Kasumi-1 (cell line): ENCODE data around the gene EVC2.

Experiments used
- DNase-seq, 2 experiments: peaks; one replicate each; lab custom pipeline; 2025; lab: John Stamatoyannopoulos, UW

EVC2 gene

DNA sequence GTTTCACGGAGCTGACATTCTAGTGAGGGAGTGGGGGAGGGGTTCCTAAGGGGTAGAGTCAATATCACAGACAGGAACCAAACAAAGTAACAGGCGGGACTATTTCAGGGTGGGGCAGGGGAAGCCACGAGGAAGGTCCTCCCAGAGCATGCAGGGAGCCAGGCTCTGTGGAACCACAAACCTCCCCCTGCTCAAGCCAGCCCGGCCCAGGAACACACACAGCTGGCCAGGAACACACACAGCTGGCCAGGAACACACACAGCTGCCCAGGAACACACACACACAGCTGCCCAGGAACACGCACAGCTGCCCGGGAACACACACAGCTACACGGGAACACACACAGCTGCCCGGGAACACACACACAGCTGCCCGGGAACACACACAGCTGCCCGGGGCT is 24.8 kb downstream of the EVC2 start:
- DNase-seq: no peak

DNA sequence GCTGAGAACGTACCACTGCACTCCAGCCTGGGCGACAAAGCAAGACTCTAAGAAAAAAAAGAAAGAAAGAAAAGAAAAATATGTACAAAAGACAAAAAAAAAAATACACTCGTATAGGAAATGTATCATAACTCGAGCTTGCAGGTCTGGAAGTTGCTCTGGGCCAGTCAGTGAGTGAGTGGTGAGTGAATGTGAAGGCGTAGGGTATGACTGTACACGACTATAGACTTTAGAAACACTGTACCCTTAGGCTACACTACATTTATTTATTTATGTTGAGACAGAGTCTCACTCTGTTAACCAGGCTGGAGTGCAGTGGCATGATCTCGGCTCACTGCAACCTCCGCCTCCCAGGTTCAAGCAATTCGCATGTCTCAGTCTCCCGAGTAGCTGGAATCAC is 29.4 kb downstream of the EVC2 start:
- no peak for DNase-seq

DNA sequence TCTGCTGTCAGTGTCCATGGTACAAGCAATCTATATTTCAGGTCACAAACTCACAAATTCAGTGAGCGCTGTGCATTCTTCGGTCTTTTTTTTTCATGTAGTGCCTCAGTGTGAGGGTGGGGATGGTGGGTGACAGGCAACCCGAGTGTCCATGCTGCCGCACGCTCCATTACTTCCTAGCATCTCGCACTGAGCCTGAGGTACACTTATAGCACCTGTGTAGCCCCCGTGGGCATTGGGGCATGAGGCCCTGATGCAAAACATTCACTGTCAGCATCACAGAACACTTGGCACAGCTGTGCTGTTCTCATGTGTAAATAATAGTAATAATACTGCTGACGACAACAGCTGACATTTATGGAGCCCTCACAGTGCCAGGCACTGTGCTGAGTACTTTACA is 31.6 kb downstream of the EVC2 start:
- no peak for DNase-seq

DNA sequence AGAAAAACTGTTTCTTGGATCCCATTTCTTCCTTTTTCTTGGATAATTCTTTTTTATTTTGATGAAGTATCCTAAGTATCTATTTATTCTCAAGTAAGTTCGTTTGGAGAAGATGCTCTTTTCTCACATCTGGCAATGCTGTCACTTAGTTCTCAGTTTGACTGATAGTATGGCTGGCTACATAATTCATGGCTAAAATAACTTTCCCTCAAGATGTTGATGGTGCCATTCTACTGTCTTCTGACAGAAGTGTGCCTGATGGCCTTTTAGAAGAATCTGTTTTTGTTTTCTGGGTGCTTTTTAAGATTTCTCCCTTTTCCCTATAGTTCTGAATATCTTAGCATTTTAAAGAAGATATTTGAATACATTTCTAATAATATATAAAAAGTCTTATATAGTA is 41.6 kb downstream of the EVC2 start:
- no peak for DNase-seq

DNA sequence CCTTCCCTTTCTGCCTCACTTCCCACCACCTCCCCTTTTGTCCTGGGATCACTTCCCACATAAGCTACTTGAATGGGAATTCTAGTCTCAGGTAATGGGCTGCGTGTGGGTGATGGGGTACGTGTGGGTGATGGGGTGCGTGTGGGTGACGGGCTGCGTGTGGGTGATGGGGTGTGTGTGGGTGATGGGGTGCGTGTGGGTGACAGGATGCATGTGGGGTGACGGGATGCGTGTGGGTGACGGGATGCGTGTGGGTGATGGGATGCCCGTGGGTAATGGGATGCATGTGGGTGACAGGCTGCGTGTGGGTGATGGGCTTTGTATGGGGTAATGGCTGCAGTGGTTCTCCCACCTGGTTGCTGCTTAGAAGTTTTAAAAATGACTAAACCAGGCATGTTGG is 43.6 kb downstream of the EVC2 start:
- DNase-seq: no peak

DNA sequence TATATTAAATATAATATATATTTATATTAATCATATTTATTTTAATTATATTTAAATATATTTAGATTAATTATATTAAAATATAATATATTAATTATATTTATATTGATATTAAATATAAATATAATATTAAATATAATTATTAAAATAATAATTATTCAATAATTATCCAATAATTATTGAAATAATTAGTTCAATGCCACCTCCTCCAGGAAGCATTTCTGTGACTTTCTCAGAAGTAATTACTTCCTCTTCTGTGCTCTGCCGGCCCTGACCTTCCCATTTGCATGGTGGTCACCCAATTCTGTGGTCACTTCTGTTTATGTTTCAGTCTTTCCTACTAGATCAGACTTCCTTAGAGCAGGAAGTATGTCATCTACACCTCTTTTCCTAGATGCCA is 45.8 kb downstream of the EVC2 start:
- no peak for DNase-seq

DNA sequence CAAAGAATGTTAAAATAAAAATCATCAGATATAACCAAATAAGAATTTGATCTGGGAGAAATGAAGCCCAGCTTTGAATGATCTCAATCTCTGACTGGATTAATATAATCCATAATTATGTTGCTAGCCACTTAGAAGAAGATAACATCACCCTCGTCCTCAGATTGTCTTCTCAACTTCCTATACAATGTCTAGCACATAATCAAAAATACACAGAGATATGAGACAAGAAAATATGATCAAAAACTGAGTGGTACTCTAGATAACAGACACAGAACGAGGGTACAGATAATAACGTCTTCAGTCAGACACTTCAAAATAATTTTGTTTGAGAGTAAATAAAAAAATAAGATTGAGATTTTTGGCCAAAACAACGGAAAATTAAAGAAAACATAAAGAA is 47.1 kb downstream of the EVC2 start:
- DNase-seq: no peak

DNA sequence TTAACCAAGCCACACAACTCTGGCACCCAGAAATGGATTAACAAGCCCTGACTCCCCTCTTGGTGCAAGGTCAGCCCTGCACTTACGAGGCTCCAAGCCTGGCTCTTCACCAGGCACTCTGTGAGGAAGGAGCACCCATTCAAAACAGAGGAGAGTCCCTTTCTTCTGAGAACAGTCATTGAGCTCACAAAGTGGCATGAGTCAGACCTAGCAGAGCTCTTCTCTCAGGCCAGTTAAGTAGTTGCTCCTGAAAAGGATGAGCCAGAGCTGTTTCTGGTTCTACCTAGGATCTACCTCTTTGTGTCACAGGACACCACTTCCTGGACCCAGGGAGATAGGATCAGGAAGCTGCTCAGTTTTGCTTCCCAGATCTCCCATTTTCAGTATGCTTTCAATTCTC is 48.2 kb downstream of the EVC2 start:
- no peak for DNase-seq

DNA sequence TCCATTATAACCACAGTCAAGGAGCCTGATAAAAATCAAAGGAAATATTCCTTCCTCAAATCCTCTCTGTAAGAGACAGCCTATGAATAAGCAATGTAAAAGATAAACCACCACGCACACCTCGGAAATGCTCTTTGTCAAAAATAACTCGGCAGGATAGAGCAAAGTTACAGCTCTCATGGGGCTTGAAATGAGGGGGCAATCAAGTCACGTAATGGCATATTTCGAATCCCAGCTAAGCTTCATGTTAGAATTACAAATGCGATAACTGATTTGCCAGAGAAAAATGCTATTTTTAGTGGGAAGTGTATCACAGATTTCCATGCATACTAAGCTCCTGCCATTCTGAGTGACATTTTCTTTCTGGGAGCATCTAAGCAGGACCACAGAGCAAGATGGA is 49.4 kb downstream of the EVC2 start:
- DNase-seq: no peak

DNA sequence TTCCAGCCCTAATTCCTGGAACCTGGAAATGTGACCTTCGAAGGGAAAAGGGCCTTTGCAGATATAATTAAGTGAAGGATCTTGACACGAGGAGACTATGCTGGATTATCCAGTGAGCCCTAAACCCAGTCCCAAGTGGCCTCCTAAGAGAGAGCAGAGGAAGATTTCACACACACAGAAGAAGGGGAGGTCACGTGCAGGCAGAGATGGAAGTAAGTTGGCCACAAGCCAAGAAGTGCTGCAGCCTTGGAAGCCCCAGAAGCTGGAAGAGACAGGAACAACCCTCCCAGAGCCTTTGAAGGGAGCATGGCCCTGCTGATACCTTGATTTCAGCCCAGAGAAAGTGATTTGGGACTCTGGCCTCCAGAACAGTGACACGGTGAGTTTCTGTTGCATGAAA is 51.9 kb downstream of the EVC2 start:
- DNase-seq: no peak

DNA sequence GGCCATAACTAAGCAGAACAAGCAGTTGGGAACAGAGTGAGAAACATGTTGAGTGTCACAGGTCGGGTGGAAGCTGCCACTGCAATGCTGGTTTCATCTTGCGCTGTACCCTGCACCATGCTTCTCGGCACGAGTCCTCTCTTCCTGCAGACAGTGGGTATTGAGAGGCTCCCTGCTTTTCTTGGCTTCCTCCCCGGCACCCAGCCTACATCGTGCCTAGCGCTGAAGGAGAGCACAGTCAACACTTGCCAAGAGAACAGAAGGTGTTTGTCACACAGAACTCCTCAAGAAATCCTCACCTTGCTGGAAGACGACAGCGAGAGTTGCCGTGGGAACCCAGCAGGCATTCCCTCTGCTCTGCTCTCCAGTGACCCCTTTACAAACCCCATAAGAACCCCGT is 53.6 kb downstream of the EVC2 start:
- no peak for DNase-seq

DNA sequence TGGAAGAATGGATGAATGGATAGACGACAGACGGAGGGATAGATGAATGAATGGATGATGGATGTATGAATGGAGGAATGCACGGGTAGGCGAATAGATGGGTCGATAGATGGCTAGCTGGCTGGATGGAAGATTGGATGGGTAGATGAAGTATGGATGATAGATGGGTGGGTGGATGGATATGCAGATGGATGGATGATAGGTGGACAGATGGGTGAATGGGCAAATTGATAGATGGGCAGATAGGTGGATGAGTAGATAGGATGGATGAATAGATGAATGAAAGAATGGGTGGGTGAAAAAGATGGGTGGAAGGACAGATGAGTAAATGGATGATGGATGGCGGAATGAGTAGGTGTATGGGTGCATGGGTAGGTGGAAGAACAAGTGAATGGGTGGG is 57.3 kb downstream of the EVC2 start:
- DNase-seq: no peak

DNA sequence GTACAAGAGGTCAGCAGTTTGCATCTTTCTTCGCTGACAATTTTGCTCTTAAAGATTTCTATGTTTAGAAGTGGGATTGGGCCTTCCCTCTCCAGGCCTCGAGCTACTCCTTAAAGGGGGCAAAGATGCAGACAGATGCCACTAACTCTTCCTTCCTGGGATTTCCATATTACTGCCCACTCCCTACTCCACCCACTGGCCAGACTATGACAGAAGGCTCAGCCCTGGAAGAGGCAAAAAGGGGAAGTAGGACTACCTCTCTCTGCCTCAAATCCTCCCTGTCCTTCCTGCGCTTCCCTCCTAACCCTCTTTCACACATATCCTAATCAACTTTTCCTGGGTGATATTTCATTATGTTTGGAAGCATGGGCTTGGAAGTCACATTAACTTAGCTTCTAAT is 58.3 kb downstream of the EVC2 start:
- peak in 1 of 2 experiments; percentile 19 for DNase-seq

DNA sequence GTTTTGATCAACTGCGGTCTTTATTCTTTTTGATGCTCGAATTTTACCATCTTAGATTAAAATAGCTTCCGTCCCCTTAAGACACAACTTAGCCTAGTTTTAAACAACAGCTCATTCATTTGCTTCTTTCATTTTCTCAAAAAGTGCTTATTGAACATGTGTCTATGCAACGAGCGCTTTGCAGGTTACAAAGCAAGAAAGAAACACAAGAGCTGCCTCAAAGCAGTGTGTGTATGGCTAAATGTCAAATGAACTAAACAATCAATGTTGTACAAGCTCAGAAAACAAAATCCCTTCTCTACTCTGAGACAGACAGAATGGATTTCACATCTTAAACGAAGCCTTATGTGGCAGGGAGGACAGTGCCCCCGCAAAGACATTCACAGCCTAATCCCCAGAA is 61.0 kb downstream of the EVC2 start:
- no peak for DNase-seq

DNA sequence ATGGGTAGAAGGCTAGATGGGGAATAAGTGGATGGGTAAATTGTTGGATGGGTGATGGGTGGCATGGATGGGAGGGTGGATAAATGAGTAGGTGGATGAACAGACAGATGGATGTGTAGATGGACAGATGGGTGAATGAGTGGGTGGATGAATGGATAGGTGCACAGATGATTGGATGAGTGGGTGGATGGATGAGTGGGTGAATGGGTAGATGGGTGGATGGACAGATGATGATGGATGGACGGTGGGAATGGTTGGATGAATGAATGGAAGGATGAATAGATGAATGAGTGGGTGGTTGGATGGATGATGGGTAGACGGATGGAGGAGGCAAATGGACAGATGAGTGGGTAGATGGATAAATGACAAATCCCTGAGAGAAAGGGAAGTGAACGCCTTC is 68.3 kb downstream of the EVC2 start:
- DNase-seq: no peak

DNA sequence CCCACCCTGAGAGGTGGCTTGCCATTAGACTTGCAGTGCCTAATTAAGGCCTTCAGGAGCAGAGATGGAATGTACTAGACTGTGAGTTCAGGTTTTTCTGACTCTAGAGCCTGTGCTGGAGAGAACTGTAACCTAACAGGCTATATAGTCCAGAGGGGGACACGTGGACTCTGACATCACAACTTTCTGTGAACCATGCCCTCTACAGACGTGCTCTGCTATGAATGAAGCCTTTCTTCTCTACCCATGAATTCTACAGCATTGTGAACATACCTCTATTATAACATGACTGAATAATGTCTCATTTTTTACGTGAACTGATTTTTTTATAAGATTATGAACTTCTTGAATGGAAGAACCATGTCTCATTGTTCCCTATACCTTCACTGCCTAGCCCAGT is 68.8 kb downstream of the EVC2 start:
- DNase-seq: no peak

DNA sequence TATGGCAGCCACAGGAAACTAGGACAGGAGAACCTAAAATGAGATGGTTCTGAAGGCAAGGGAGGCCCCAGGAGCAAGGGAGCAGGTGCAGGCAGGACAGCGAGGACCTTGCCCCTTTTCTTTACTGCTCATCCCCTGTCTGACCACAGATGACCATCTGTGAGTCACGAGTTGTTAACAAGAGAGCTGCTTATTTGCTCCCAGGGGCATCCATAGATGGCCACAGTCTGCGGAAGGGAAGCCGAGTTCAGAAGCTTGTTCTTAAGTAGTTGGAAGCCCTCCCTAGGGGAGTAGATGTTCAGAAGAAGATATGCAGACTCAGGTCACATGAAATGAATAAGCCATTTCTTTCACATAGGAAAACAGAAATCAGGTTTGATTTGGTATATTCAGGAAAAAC is 69.4 kb downstream of the EVC2 start:
- DNase-seq: no peak

DNA sequence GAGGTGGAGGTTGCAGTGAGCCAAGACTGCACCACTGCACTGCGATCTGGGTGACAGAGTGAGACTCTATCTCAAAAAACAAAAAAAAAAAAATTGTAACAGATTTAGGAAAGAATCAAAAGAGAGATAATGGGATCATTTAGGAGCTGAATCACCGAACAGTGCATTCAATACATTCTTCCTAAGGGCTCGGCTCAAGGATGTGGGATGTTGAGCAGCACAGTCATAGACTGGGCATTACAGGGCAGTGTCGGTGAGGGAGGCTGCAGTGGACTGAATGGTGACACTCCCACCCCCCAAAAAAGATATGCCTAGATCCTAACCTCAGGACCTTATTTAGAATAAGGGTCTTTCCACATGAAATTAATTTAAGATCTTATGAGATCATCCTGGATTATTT is 70.0 kb downstream of the EVC2 start:
- no peak for DNase-seq

DNA sequence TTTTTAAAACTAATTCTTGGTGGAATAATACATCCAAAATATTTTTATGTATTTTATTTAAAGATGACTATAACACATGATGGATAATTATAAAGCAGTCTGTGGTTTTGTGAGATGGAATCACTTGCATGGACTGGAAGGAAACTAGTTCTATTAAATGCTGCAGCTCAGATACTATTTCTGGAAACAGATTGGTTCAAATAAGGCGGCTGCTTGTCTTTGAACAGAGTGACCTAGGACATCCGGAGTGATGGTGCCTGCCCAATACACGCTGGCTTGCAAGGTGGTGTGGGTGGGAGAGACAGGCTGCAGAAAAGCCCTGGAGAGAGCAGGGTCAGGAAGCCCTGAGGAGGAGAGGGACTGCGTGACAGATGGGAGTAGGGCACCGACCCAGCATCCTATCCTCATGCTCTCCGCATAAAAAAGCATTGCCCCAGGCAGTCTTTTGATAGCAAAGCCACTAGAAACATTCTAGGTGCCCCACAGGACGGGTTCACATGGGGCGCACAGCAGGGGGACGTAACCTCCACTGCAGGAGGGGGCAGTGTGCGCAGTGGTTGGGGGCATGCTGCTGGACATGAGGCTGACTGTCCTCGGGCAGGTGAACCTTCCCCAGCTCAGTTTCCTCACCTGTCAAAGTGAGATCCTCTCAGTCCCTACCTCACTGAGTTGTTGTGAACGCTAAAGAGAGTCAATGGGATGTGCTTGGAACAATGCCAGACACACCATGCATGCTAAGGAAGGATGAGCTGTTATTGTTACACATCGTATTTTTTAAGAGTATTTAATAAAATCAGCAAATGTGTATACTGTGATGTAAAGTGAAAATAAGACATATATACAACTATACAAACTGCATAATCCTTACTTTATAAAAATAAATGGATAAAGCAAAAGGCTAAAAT is 71.3 kb downstream of the EVC2 start:
- no peak for DNase-seq

DNA sequence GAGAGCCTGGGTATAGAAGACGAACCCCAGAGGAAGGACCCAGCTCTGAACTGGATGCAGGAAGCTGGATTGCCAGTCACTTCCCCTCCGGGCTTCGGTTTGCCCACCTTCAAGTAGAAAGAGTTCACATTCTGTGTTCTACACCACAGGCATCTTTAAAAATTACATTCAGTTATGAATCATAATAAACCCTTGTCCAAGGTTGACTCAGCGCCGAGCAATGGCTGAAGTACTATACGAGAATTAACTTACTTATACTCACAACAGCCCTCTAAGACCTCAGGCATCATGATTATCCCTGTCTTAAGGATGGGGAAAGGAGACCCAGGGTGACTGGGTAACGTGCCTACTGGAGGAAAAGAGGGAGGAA is 72.5 kb downstream of the EVC2 start:
- DNase-seq: peak; percentile 5 to 8

DNA sequence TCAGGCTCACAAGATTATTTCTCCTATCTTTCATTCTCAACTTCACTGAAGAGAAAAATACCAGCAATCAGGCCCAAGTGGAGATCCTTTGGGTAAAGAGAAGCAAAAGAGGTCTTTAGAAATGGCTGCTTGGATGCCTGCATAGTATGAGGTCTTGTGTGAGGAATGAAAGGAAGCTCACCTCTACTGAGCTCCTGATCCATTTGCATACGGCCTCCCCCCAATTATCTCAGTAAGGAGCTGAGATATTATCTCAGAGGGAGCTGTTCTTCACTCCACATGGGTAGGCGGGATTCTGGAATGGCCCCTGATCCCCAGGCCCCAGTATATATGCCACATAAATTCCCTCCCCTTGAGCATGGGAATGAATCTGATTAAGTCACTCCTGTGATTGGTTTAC is 75.8 kb downstream of the EVC2 start:
- DNase-seq: no peak

DNA sequence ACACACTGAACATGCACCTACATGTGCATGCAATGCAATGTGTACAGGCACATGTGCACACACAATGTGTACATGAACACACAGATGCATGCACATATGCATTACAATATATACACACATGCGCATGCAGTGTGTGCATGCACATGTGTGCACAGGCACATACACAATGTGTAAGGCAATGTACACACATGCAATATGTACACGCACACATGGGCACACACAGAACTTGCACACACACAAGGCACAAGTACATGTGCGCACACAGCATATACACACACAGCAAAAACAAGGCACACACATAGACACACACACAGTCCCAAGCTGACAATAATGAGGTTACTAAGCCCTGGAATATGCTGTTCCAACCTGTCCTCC is 76.3 kb downstream of the EVC2 start:
- no peak for DNase-seq

DNA sequence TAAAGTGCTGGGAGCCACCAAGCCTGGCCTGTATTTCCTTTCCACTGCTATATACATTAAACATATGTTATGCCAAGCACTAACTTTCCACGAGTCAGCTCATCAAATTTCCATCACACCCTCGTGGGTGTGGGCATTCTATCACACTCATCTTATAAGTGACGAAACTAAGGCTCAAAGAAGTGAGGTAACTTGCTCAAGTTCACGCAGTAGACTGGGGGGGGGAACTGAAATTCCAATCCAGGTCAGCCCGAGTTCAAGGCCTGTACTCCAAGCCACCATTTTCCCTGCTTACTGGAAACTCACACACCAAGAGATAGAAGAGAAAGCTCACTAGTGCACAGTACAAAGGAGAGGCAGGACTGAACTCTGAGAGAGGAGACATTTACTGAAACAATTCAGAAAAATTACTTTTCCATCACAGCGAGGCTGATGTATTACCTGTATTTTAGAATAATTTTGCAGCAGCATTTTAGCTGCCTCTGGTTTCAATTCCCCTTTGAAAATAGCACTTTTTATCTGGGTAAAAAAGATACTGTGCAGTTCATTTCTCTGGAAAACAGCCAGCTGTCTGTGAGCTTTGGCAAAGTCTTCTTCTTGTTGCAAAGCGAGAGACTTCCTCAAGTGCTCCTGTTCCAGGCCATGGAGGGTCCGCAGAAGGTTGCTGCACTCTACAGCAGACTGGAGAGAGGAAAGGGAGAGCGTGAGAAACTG is 76.8 kb downstream of the EVC2 start:
- DNase-seq: no peak

DNA sequence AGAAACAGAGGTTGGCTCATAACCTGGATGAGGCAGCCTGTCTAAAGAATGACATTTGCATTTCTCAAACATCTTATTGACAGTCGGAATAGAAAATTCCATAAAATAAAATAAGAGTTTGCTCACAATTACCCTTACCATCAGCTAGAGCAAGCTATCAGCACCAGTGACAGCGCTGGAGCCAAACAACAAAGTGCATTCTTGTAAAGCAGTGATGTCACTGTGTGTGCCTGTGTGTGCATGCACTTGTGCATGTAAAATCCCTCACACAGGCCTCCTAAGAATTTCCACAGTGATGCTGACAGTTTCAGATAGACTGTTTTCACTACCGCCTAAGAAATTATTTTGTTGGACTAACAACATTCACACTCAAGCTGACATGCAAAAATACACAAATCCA is 77.6 kb downstream of the EVC2 start:
- no peak for DNase-seq
